A549 (cell line): Measurements from ENCODE around the gene ZNF526. TPM values are rescaled to one million over a fixed set of nuclear protein-coding genes. Genes with fewer than 3 reads are reported as not detected.
A peak's percentile ranks its signal among the peaks of the same experiment; 100 is the strongest.

Experiments used
- ATAC-seq, 2 experiments: fragments of 200-7000 bp in 1 of 2; fragments of >200 bp in 1 of 2; cut with Nextera tagmentation in 1 of 2; cut with Tn5 transposase in 1 of 2; 3 replicates each; pipeline versions ENCODE4 v1.8.0 to v1.9.1; 2018 to 2020; ENCODE audit warnings: mild to moderate bottlenecking in 1 of 2, moderate library complexity in 1 of 2
- CTCF ChIA-PET: fragments of 300-600 bp; sonication (Branson Sonifier 250); formaldehyde crosslinking; extraction: SDS; loops from one replicate; lab custom pipeline; 2021; ENCODE audit warnings: antibody characterized with exemption, inconsistent platforms; lab: Yijun Ruan, JAX
- POLR2A ChIA-PET: fragments of 350-600 bp; formaldehyde crosslinking; extraction: SDS; loops from one replicate; lab custom pipeline; 2021; ENCODE audit warnings: antibody characterized with exemption, inconsistent platforms; lab: Yijun Ruan, JAX
- DNase-seq, 2 experiments: peaks; one replicate each; pipeline versions ENCODE4 v3.0.0 to v3.0.0-alpha.2; 2011 to 2016; ENCODE audit warnings: low read depth in 1 of 2, low spot score in 1 of 2
- FAIRE-seq: peaks from 2 replicates; lab custom pipeline; 2011; peaks lifted over from hg19 to GRCh38; lab: Jason Lieb, UNC
- H3K27ac ChIP-seq, 2 experiments: fragments of >200 bp; sonication (Bioruptor Twin); formaldehyde crosslinking; 3 replicates each; pipeline ENCODE4 v1.5.1; 2016 to 2017
- H3K4me1 ChIP-seq: fragments of >200 bp; sonication (Bioruptor Twin); formaldehyde crosslinking; 3 replicates; pipeline ENCODE4 v1.6.1; 2016
- H3K4me2 ChIP-seq: fragments of >200 bp; sonication (Bioruptor Twin); formaldehyde crosslinking; 3 replicates; pipeline ENCODE4 v1.6.1; 2016
- H3K4me3 ChIP-seq: fragments of >200 bp; sonication (Bioruptor Twin); formaldehyde crosslinking; 3 replicates; pipeline ENCODE4 v1.5.1; 2016
- H3K9me3 ChIP-seq: fragments of >200 bp; sonication (Bioruptor Twin); formaldehyde crosslinking; 3 replicates; pipeline ENCODE4 v1.6.1; 2016
- CBX2 ChIP-seq: fragments of 200-600 bp; sonication (generic); IDR thresholded peaks from 2 replicates; pipeline ENCODE4 v1.6.1; 2016; ENCODE audit warnings: low read depth, mild to moderate bottlenecking, borderline replicate concordance
- CBX8 ChIP-seq: fragments of 200-600 bp; sonication (generic); IDR thresholded peaks from 2 replicates; pipeline ENCODE4 v1.6.1; 2016
- CEBPB ChIP-seq, 2 experiments: fragments of >200 bp in 1 of 2; sonication (Bioruptor Twin) in 1 of 2; formaldehyde crosslinking in 1 of 2; IDR thresholded peaks; 2 replicates each; pipeline ENCODE4 v1.6.1; 2012 to 2016
- CHD2 ChIP-seq: fragments of 150-350 bp; IDR thresholded peaks from 2 replicates; pipeline ENCODE4 v1.6.1; 2014; ENCODE audit warnings: low read length; ENCODE audit not compliant: partially characterized antibody
- ELK1 ChIP-seq: fragments of 150-350 bp; IDR thresholded peaks from 2 replicates; pipeline ENCODE4 v1.6.1; 2014; ENCODE audit warnings: low read depth, mild to moderate bottlenecking, low read length
- EP300 ChIP-seq, 2 experiments: fragments of >200 bp; sonication (Bioruptor Twin); formaldehyde crosslinking; IDR thresholded peaks; 2 replicates in 1 of 2; 3 replicates in 1 of 2; pipeline ENCODE4 v1.6.1; 2016 to 2017
- FOSB ChIP-seq: fragments of 250-450 bp; sonication (Bioruptor Pico); IDR thresholded peaks from 2 replicates; pipeline ENCODE4 v1.5.0; 2020; ENCODE audit warnings: mild to moderate bottlenecking, moderate library complexity
- FOSL2 ChIP-seq, 2 experiments: fragments of 450-650 bp in 1 of 2; fragments of >200 bp in 1 of 2; sonication (Bioruptor Twin) in 1 of 2; formaldehyde crosslinking; IDR thresholded peaks; 2 replicates each; pipeline versions ENCODE4 v1.5.0 to v1.6.1; 2016 to 2020; ENCODE audit warnings: mild to moderate bottlenecking in 1 of 2, moderate library complexity in 1 of 2
- FOXS1 ChIP-seq: fragments of 250-450 bp; sonication (Bioruptor Pico); IDR thresholded peaks from 2 replicates; pipeline ENCODE4 v1.5.0; 2020; ENCODE audit warnings: mild to moderate bottlenecking, moderate library complexity
- GATA3 ChIP-seq: IDR thresholded peaks from 2 replicates; pipeline ENCODE4 v1.6.1; 2012; ENCODE audit warnings: borderline replicate concordance
- HES2 ChIP-seq: fragments of >200 bp; sonication (Bioruptor Twin); formaldehyde crosslinking; IDR thresholded peaks from 2 replicates; pipeline ENCODE4 v1.6.1; 2016
- HMGXB4 ChIP-seq: fragments of 250-450 bp; sonication (Bioruptor Pico); IDR thresholded peaks from 2 replicates; pipeline ENCODE4 v1.5.0; 2021; ENCODE audit warnings: mild to moderate bottlenecking, moderate library complexity, borderline replicate concordance
- JUN ChIP-seq, 2 experiments: fragments of >200 bp; sonication (Bioruptor Twin); formaldehyde crosslinking; IDR thresholded peaks; 2 replicates in 1 of 2; 3 replicates in 1 of 2; pipeline ENCODE4 v1.6.1; 2016 to 2017
- KDM5A ChIP-seq: fragments of 200-600 bp; sonication (generic); IDR thresholded peaks from 2 replicates; pipeline ENCODE4 v1.6.1; 2016; ENCODE audit warnings: antibody characterized with exemption, mild to moderate bottlenecking
- MAZ ChIP-seq: fragments of 150-350 bp; IDR thresholded peaks from 2 replicates; pipeline ENCODE4 v1.6.1; 2014; ENCODE audit warnings: antibody characterized with exemption, low read depth, low read length, borderline replicate concordance
- NR3C1 ChIP-seq: fragments of >200 bp; sonication (Bioruptor Twin); formaldehyde crosslinking; IDR thresholded peaks from 3 replicates; pipeline ENCODE4 v1.6.1; 2017
- PHF8 ChIP-seq: fragments of 200-600 bp; sonication (generic); IDR thresholded peaks from 2 replicates; pipeline ENCODE4 v1.6.1; 2016; ENCODE audit warnings: low read depth, mild to moderate bottlenecking, antibody characterized with exemption, moderate library complexity, borderline replicate concordance
- POLR2A ChIP-seq: IDR thresholded peaks from 2 replicates; pipeline ENCODE4 v1.6.1; 2012; ENCODE audit warnings: mild to moderate bottlenecking, low read length
- RCOR1 ChIP-seq: fragments of 150-350 bp; IDR thresholded peaks from 2 replicates; pipeline ENCODE4 v1.6.1; 2014; ENCODE audit warnings: antibody characterized with exemption, low read length, low read depth
- REST ChIP-seq: fragments of 200-600 bp; sonication (generic); IDR thresholded peaks from 2 replicates; pipeline ENCODE4 v1.6.1; 2016; ENCODE audit warnings: antibody characterized with exemption, mild to moderate bottlenecking, moderate library complexity
- RNF2 ChIP-seq: fragments of 200-600 bp; sonication (generic); IDR thresholded peaks from 2 replicates; pipeline ENCODE4 v1.6.1; 2016; ENCODE audit warnings: low read depth, mild to moderate bottlenecking, antibody characterized with exemption, moderate library complexity, borderline replicate concordance
- SMC3 ChIP-seq: fragments of >200 bp; sonication (Bioruptor Twin); formaldehyde crosslinking; IDR thresholded peaks from 3 replicates; pipeline ENCODE4 v1.6.1; 2018; ENCODE audit warnings: inconsistent platforms
- TFCP2L1 ChIP-seq: fragments of 250-450 bp; sonication (Bioruptor Pico); IDR thresholded peaks from 2 replicates; pipeline ENCODE4 v1.5.0; 2021; ENCODE audit warnings: mild to moderate bottlenecking
- TP53 ChIP-seq: fragments of 250-450 bp; sonication (Bioruptor Pico); IDR thresholded peaks from 2 replicates; pipeline ENCODE4 v1.5.0; 2021; ENCODE audit warnings: mild to moderate bottlenecking, moderate library complexity
- USF2 ChIP-seq: fragments of 450-650 bp; IDR thresholded peaks from 2 replicates; pipeline ENCODE4 v1.6.1; 2014; ENCODE audit warnings: antibody characterized with exemption
- ZFP36 ChIP-seq: fragments of 450-650 bp; IDR thresholded peaks from 2 replicates; pipeline ENCODE4 v1.6.1; 2014; ENCODE audit warnings: borderline replicate concordance; ENCODE audit not compliant: partially characterized antibody
- ZSCAN20 ChIP-seq: fragments of 250-450 bp; sonication (Bioruptor Pico); IDR thresholded peaks from 2 replicates; pipeline ENCODE4 v1.8.0; 2022; ENCODE audit warnings: mild to moderate bottlenecking, moderate library complexity
- WGBS: methylation state at CpG from one replicate; pipeline ENCODE4 v1.1.6; 2017; ENCODE audit errors: missing lambda C conversion rate; 5-methylcytosine and 5-hydroxymethylcytosine counted together
- polyA plus RNA-seq, 4 experiments: library from polyadenylated mRNA; depleted of rRNA in 3 of 4; stranded (reverse); fragments of >200 nt; fragmentation: RNase III in 1 of 4; extraction: RNeasy Plus Mini Kit Qiagen cat#74134 plus additional on column Dnase treatment in 1 of 4; gene quantifications; 2 replicates in 3 of 4; 3 replicates in 1 of 4; pipeline ENCODE4 v1.2.3, GENCODE V29; 2011 to 2017
- TF ChIP-seq, protein P1 (sequence below): fragments of >200 bp; sonication (Bioruptor Twin); formaldehyde crosslinking; IDR thresholded peaks from 3 replicates; pipeline ENCODE4 v1.5.1; 2016
- TF ChIP-seq, protein P2 (sequence below): IDR thresholded peaks from 2 replicates; pipeline ENCODE4 v1.6.1; 2012; ENCODE audit warnings: low read depth, borderline replicate concordance

ZNF526 gene
- polyA plus RNA-seq, 2 of the 4 experiments (the other 2 are of a cell fraction): 7.1 to 12.9 TPM

GRCh38 chr19:42254089-42254849 lies 34.2 kb downstream of the ZNF526 start:
- ChIA-PET CTCF (interaction anchor here (1.8 to 12.6 kb wide), 2 partner anchors 9 to 22 kb away, joined by 4 to 373 read pairs; partner anchors contain the start of gene CIC), POLR2A (interaction anchor here (3.4 kb wide), 1 partner anchor 11 kb away, joined by 28 read pairs; the partner anchor contains the start of gene GSK3A)
- Histone ChIP-seq H3K4me2 (peak overlapping the region; percentile 92), H3K27ac (peak overlapping the region; percentile 94 to 96), H3K4me3 (peak overlapping the region; percentile 94), H3K9me3 (no peaks in the 10 kb centered on the region), H3K4me1 (peaks cover 55% of the 10 kb centered on the region)
- 2% methylated on average over 37 of the region's 70 CpGs for WGBS
- FAIRE-seq (no peak), ATAC-seq (peak; percentile 25 to 41), DNase-seq (peak; percentile 92)
- TF ChIP-seq USF2 (no peak), HMGXB4 (CRISPR knock-in tag) (no peak; the same call in 1 of the 2 replicates), SMC3 (peak; percentile 5; the same call in 2 of the 3 replicates), CHD2 (no peak), PHF8 (no peak; the same call in 1 of the 2 replicates), ELK1 (no peak), NR3C1 (no peak), TFCP2L1 (CRISPR knock-in tag) (peak; percentile 86; the same call in 1 of the 2 replicates), ZFP36 (no peak), JUN (IDR thresholded peaks at IDR 0.05) (no peak; a peak in 3 of 5 replicates), POLR2A (peak; percentile 13; the same call in 1 of the 2 replicates), CBX8 (no peak), GATA3 (peak; percentile 50), KDM5A (no peak), FOSB (no peak), RCOR1 (no peak), CEBPB (IDR thresholded peaks at IDR 0.05) (no peak), RNF2 (no peak), FOXS1 (CRISPR knock-in tag) (no peak), ZSCAN20 (CRISPR knock-in tag) (no peak), EP300 (IDR thresholded peaks at IDR 0.05) (peak in 1 of 2 experiments; percentile 27; a peak in 1 of 5 replicates), CBX2 (no peak), REST (no peak), MAZ (peak; percentile 94; the same call in 1 of the 2 replicates), TP53 (CRISPR knock-in tag) (no peak; the same call in 1 of the 2 replicates), FOSL2 (IDR thresholded peaks at IDR 0.05) (no peak), FOSL2 (CRISPR knock-in tag; IDR thresholded peaks at IDR 0.05) (no peak), HES2 (no peak)
- TF ChIP-seq, protein P1, sequence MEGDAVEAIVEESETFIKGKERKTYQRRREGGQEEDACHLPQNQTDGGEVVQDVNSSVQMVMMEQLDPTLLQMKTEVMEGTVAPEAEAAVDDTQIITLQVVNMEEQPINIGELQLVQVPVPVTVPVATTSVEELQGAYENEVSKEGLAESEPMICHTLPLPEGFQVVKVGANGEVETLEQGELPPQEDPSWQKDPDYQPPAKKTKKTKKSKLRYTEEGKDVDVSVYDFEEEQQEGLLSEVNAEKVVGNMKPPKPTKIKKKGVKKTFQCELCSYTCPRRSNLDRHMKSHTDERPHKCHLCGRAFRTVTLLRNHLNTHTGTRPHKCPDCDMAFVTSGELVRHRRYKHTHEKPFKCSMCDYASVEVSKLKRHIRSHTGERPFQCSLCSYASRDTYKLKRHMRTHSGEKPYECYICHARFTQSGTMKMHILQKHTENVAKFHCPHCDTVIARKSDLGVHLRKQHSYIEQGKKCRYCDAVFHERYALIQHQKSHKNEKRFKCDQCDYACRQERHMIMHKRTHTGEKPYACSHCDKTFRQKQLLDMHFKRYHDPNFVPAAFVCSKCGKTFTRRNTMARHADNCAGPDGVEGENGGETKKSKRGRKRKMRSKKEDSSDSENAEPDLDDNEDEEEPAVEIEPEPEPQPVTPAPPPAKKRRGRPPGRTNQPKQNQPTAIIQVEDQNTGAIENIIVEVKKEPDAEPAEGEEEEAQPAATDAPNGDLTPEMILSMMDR: no peak; the same call in 2 of the 3 replicates
- TF ChIP-seq, protein P2, sequence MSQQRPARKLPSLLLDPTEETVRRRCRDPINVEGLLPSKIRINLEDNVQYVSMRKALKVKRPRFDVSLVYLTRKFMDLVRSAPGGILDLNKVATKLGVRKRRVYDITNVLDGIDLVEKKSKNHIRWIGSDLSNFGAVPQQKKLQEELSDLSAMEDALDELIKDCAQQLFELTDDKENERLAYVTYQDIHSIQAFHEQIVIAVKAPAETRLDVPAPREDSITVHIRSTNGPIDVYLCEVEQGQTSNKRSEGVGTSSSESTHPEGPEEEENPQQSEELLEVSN: 0 out of 2 replicates have a peak, but pooled peaks have one; percentile 21
